Stimulated activated CD8-positive, alpha-beta memory T cell treated with anti-CD3 and anti-CD28 coated beads, Interleukin-7, amount 100 ng/mL, for 24 hours (primary cell): Measurements from ENCODE around the gene LMBR1.
"Not testable (repeated sequence)": the region's sequence is repeated elsewhere in the genome, so short reads cannot be mapped to it uniquely, and the experiment has no call there.

Experiments used
- DNase-seq: peaks from one replicate; pipeline ENCODE4 v3.0.0-alpha.2; 2020; ENCODE audit warnings: low read depth

Gene LMBR1

DNA sequence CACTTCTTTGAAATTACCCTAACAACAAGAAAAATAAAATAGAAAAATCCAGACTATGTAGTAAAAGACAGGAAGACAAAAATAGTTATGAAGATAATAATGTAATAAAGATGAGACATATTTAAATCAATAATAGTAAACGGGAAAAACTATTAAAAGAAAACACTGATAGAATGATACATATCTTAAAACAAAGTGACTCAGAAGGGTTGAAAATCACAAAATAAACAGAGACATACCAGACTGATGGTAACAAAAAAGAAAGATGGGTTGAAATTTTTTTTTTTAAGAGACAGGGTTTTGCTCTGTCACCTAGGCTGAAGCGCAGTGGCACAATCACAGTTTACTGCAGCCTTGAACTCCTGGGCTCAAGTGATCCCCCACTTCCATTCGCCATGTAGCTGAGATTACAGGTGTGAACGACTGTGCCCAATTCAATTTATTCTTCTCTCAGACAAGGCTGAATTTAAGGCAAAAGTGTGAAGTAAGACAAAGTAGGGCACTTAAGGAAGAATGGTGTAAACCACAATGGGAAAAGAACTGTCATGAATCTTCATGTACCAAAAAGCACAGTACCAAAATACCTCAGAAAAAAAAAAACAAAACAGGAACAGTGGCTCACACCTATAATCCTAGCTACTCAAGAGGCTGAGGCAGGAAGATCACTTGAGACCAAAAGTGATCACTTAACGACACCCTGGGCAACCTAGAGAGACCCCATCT lies 47.4 kb downstream of the LMBR1 start:
- DNase-seq: no peak

DNA sequence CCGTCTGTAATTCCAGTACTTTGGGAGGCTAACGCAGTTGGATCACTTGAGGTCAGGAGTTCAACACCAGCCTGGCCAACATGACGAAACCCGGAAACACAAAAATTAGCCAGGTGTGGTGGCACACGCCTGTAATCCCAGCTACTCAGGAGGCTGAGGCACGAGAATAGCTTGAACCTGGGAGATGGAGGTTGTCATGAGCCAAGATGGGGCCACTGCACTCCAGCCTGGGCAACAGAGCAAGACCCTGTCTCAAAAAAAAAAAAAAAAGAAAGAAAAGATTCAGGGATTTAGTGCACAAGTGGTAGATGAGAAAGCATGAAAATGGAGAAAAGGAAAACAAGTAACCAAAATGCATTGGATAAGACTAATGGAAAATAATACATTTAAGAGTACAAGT lies 49.4 kb downstream of the LMBR1 start:
- DNase-seq: not testable (repeated sequence)

GRCh38 chr7:156843157-156843556 lies 49.8 kb downstream of the LMBR1 start:
- DNase-seq: no peak

- DNase-seq: no peak
These were observed 50.2 kb downstream of the LMBR1 start for GRCh38 chr7:156842740-156843140.

- DNase-seq: no peak
These were observed 50.7 kb downstream of the LMBR1 start for GRCh38 chr7:156842317-156842716.

DNA sequence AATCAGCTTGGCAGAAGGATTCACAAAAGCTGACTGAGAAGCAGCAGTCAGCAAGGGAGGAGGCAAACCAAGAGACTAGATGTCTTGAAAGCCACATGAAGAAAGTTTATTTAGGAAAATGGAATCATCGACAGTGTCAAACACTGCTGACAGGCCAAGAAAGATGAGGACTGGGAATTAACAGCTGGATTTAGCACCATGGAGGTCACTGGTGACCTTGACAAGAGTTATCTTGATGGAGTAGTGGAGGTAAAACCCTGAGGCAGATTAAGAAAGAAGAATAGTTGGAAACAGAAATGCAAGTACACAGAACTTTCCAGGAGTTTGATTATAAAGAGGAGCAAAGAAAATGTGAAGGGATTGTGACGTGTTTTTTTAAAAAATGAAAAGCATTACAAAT lies 51.5 kb downstream of the LMBR1 start:
- no peak for DNase-seq

DNA sequence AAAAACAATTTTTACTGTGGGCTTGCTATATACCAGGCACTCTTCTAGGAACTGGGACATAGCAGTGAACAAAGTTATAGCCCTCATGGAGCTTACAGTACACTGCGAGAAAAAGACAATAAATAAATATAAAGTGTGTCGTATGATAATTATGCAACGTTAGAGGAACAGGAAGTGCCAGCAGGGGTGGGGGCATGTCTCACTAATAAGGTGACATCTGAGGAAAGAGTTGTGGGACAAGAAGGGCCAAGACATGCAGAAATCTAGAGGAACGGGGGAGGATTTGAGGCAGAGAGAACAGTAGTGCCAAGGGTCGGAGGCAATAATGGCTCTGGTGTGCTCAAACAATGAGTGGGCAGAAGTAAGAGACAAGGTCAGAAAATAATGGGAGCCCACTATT lies 52.8 kb downstream of the LMBR1 start:
- DNase-seq: no peak

DNA sequence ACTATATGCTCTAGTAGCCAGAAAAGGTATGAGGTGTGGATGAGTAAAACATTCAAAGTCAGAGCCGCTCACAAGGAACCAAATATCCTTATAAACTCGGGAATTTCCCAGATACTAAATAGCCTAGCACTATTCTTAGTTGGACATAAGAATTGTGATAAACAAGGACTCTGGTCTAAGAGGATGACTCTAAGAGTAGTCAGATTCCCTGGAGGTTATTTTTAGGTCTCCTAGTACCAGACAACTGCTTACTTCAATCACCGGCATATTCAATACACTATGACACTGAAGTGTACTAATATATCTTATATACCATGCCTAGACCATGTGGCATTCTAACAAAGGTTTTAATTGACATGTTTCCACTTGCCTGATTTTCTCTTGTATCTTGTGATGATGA lies 56.5 kb downstream of the LMBR1 start:
- no peak for DNase-seq

DNA sequence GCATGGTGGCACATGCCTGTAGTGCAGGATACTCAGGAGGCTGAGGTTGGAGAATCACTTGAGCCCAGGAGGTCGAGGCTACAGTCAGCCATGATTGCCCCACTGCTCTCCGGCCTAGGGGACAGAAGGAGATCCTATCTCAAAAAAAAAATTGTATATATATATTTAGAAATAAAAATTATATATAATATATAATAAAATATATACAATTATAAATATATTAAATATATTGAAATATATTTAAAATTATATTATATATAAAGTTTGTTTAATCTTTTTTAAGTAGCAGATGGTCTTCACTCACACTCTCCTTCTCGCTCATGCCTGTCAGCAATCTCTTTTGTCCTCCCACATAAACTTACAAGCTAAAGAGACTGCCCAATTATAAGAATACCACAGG lies 58.5 kb downstream of the LMBR1 start:
- no peak for DNase-seq

- no peak for DNase-seq
These were observed 59.7 kb downstream of the LMBR1 start for GRCh38 chr7:156833312-156833711.

DNA sequence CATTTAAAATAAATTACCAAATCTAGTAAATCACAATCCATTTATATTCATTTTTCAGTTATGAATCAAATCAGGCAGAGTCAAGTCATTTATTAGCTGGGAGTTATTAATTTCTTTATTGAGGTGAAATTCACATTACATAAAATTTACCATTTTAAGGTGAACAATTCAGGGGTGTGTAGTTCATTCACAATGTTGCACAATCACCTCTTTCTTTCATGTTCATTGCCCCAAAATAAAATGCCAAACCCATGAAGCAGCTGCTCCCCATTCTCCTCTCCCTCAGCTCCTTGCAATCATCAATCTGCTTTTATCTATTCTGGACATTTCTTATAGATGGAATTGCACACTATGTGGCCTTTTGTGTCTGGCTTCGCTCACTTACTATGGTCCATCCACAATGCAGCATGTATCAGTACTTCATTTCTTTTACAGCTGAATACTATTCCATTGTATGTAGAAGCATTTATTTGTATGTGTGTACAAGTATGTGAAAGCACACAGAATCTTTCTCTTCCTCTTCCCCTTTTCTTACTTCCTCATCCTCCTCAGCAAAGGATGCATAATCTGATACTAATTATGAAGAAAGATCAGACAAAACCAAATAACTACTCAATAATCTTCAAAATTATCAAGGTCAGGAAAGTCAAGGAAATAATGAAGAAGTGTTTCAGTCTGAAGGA lies 60.6 kb downstream of the LMBR1 start:
- no peak for DNase-seq

- DNase-seq: no peak
These were observed 63.2 kb downstream of the LMBR1 start for GRCh38 chr7:156829669-156830336.

GRCh38 chr7:156827587-156828203 lies 65.3 kb downstream of the LMBR1 start:
- DNase-seq: no peak

GRCh38 chr7:156823435-156823834 lies 69.5 kb downstream of the LMBR1 start:
- DNase-seq: no peak

- DNase-seq: no peak
These were observed 72.4 kb downstream of the LMBR1 start for GRCh38 chr7:156820445-156821063.

DNA sequence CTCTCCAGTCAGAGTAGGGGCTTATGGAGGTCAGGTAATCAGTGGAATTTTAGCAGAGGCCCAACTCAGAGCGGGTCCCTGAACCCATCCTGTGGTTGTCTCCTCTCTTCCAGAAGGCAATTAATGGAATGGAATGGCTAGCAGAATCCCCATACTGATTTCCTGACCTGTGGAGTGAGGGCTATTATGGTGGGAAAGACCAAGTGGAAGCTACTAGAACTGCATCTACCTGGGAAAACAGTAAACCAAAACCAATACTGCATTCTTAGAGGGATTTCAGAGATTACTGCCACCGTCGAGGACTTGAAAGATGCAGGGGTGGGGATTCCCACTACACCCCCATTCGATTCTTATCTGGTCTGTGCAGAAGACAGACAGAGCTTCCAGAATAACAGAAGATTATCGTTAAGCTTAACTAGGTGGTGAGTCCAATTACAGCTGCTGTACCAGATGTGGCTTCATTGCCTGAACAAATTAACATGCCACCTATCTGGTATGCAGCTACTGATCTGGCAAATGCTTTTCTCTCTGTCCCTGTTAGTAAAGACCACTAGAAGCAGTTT lies 73.2 kb downstream of the LMBR1 start:
- DNase-seq: no peak

GRCh38 chr7:156818133-156818532 lies 74.8 kb downstream of the LMBR1 start:
- no peak for DNase-seq

- DNase-seq: no peak
These were observed 75.9 kb downstream of the LMBR1 start for GRCh38 chr7:156816943-156817572.

GRCh38 chr7:156811706-156812105 lies 81.3 kb downstream of the LMBR1 start:
- no peak for DNase-seq

DNA sequence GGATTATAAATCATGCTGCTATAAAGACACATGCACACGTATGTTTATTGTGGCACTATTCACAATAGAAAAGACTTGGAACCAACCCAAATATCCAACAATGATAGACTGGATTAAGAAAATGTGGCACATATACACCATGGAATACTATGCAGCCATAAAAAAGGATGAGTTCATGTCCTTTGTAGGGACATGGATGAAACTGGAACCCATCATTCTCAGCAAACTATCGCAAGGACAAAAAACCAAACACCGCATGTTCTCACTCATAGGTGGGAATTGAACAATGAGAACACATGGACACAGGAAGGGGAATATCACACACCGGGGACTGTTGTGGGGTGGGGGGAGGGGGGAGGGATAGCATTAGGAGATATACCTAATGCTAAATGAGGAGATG lies 89.3 kb downstream of the LMBR1 start:
- not testable (repeated sequence) for DNase-seq

GRCh38 chr7:156802214-156802613 lies 90.8 kb downstream of the LMBR1 start:
- no peak for DNase-seq

GRCh38 chr7:156795415-156795814 lies 97.6 kb downstream of the LMBR1 start:
- no peak for DNase-seq
